ENCODE results near the gene HDAC5.

DNA sequence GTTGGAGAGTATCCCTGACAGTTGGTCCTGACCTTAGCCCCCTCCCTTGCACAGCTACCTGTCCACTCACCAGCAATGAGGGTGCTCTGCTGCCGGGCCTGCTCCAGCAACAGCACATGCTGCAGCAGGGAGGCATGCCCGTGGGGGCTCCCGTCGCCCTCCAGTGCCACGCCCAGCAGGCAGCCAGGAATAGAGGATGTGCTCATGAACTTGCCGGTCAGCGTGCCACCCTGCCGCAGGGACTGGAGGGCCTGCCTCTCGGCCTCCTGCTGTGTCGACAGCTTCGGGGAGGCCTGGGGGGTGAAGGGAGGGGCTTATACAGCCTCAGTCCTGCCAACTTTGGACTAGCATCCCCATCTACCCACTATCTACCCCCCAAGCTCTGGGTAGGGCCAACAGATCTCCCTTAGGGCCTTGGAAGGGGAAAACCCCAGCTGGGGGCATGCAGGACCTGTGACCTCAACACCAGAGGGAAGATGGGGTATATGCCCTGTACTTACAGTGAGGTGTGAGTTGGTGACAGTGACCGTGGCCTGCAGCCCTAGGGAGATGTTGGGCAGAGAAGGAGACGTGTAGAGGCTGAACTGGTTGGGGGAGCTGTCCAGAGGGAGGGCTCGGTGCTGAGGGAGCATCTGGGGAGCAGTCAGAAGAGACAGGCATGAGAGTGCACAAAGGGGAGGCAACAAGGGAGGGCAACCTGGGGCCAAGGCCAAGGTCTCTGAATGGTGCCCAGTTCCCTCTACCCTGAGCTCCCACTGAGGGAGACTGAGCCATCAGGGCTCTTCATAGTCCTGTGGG, 32.0 kb downstream of the HDAC5 start:
- TF ChIP-seq, protein P1, sequence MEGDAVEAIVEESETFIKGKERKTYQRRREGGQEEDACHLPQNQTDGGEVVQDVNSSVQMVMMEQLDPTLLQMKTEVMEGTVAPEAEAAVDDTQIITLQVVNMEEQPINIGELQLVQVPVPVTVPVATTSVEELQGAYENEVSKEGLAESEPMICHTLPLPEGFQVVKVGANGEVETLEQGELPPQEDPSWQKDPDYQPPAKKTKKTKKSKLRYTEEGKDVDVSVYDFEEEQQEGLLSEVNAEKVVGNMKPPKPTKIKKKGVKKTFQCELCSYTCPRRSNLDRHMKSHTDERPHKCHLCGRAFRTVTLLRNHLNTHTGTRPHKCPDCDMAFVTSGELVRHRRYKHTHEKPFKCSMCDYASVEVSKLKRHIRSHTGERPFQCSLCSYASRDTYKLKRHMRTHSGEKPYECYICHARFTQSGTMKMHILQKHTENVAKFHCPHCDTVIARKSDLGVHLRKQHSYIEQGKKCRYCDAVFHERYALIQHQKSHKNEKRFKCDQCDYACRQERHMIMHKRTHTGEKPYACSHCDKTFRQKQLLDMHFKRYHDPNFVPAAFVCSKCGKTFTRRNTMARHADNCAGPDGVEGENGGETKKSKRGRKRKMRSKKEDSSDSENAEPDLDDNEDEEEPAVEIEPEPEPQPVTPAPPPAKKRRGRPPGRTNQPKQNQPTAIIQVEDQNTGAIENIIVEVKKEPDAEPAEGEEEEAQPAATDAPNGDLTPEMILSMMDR (IDR thresholded peaks at IDR 0.05): no peak
- TF ChIP-seq, protein P2, sequence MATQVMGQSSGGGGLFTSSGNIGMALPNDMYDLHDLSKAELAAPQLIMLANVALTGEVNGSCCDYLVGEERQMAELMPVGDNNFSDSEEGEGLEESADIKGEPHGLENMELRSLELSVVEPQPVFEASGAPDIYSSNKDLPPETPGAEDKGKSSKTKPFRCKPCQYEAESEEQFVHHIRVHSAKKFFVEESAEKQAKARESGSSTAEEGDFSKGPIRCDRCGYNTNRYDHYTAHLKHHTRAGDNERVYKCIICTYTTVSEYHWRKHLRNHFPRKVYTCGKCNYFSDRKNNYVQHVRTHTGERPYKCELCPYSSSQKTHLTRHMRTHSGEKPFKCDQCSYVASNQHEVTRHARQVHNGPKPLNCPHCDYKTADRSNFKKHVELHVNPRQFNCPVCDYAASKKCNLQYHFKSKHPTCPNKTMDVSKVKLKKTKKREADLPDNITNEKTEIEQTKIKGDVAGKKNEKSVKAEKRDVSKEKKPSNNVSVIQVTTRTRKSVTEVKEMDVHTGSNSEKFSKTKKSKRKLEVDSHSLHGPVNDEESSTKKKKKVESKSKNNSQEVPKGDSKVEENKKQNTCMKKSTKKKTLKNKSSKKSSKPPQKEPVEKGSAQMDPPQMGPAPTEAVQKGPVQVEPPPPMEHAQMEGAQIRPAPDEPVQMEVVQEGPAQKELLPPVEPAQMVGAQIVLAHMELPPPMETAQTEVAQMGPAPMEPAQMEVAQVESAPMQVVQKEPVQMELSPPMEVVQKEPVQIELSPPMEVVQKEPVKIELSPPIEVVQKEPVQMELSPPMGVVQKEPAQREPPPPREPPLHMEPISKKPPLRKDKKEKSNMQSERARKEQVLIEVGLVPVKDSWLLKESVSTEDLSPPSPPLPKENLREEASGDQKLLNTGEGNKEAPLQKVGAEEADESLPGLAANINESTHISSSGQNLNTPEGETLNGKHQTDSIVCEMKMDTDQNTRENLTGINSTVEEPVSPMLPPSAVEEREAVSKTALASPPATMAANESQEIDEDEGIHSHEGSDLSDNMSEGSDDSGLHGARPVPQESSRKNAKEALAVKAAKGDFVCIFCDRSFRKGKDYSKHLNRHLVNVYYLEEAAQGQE (IDR thresholded peaks at IDR 0.05; ENCODE audit: insufficient read depth in 1 of 2, low read depth in 2 of 2, low read length in 1 of 2): no peak
